Activated CD8-positive, alpha-beta memory T cell treated with anti-CD3 and anti-CD28 coated beads, Interleukin-2, amount 10 ng/mL, durations not matched to agents 7 days and 5 days (primary cell): ENCODE data around the gene SLC27A5. TPM values are rescaled to one million over a fixed set of nuclear protein-coding genes. Genes with fewer than 3 reads are reported as not detected.
"Not testable (repeated sequence)": the region's sequence is repeated elsewhere in the genome, so short reads cannot be mapped to it uniquely, and the experiment has no call there.

Source experiments
- ATAC-seq: fragments of 150-1000 bp; cut with Tn5 transposase; one replicate; pipeline ENCODE4 v1.10.0; 2021; ENCODE audit warnings: moderate library complexity
- CTCF ChIA-PET: fragments of 350-600 bp; sonication (Branson Sonifier 250); formaldehyde crosslinking; loops from one replicate; lab custom pipeline; 2021; ENCODE audit warnings: antibody characterized with exemption; lab: Charles Lee
- DNase-seq: peaks from one replicate; pipeline ENCODE4 v3.0.0-alpha.2; 2020
- H3K27ac Mint-ChIP-seq: one replicate; pipeline ENCODE4 v1.8.0; 2021; ENCODE audit warnings: mild to moderate bottlenecking, mixed read lengths
- H3K27me3 Mint-ChIP-seq: one replicate; pipeline ENCODE4 v1.8.0; 2021; ENCODE audit warnings: mixed read lengths
- H3K36me3 Mint-ChIP-seq: one replicate; pipeline ENCODE4 v1.8.0; 2021; ENCODE audit warnings: mild to moderate bottlenecking, mixed read lengths
- H3K4me1 Mint-ChIP-seq: one replicate; pipeline ENCODE4 v1.8.0; 2021; ENCODE audit warnings: mixed read lengths
- H3K4me3 Mint-ChIP-seq: one replicate; pipeline ENCODE4 v1.8.0; 2021; ENCODE audit warnings: mild to moderate bottlenecking, moderate library complexity, mixed read lengths
- H3K9me3 Mint-ChIP-seq: one replicate; pipeline ENCODE4 v1.8.0; 2022; ENCODE audit warnings: low read depth, mixed read lengths
- microRNA-seq: library from miRNA; unstranded; fragments of <30 nt; microRNA quantifications from one replicate; pipeline ENCODE4 v1.2.0, GENCODE V29; 2022
- total RNA-seq, 2 experiments: library from RNA; stranded (reverse); gene quantifications; one replicate each; pipeline ENCODE4 v1.2.3, GENCODE V29; 2021

The SLC27A5 gene
- total RNA-seq, 2 experiments from 2014 or later: 22.9 to 23.6 TPM

- CTCF ChIA-PET: interaction anchor here (0.7 to 1.9 kb wide), 7 partner anchors 11 to 69 kb away, joined by 3 to 7 read pairs (median 4); partner anchors contain the start of genes ZBTB45, ZNF132, ZNF324 and ZNF584
Observed at GRCh38 chr19:58450856-58451357, 60.9 kb downstream of the SLC27A5 start.

GRCh38 chr19:58449980-58450379, 61.8 kb downstream of the SLC27A5 start:
- not testable (repeated sequence) for DNase-seq, H3K27me3 Mint-ChIP-seq, H3K9me3 Mint-ChIP-seq, H3K27ac Mint-ChIP-seq, ATAC-seq, H3K4me3 Mint-ChIP-seq
- Mint-ChIP-seq H3K36me3 (peaks cover 14% of the 10 kb centered on the region), H3K4me1 (peaks cover 20% of the 10 kb centered on the region)
- CTCF ChIA-PET: interaction anchor here (1.9 kb wide), 1 partner anchor 17 kb away, joined by 4 read pairs; the partner anchor contains the start of gene ZNF324

More at GRCh38 chr19:58450856-58451357, 60.9 kb downstream of the SLC27A5 start:
- Mint-ChIP-seq H3K4me1 (peaks cover 20% of the 10 kb centered on the region), H3K4me3 (peak overlapping the region; percentile 74), H3K36me3 (peaks cover 14% of the 10 kb centered on the region), H3K27me3 (peaks cover 5% of the 10 kb centered on the region), H3K27ac (no peak overlapping the region), H3K9me3 (peaks cover 9% of the 10 kb centered on the region)
- peak; percentile 26 for ATAC-seq
- no peak for DNase-seq

- H3K27ac Mint-ChIP-seq, H3K36me3 Mint-ChIP-seq, ATAC-seq, H3K27me3 Mint-ChIP-seq, H3K4me3 Mint-ChIP-seq, CTCF ChIA-PET, H3K9me3 Mint-ChIP-seq, DNase-seq: not testable (repeated sequence)
- peaks cover 20% of the 10 kb centered on the region for H3K4me1 Mint-ChIP-seq
Observed at GRCh38 chr19:58448860-58449259, 62.9 kb downstream of the SLC27A5 start.

Small RNA genes within 50 kb of the gene (microRNA-seq; reads per million reads assigned to microRNA genes)
- 3.4 reads per million for gene MIR6807

Other genes with a start within 250 kb of the SLC27A5 start
- 1 to 10 TPM; 4.8 to 5.0 TPM for gene ZNF8, start 233.0 kb downstream of the SLC27A5 start, total RNA-seq
- 10 to 100 TPM; 78.3 to 82.7 TPM for gene ERVK3-1, start 206.6 kb downstream of the SLC27A5 start, total RNA-seq
- gene ZSCAN22, start 185.0 kb downstream of the SLC27A5 start, total RNA-seq: 1 to 10 TPM; 4.4 to 6.3 TPM
- 10 to 100 TPM; 12.2 to 12.8 TPM for gene A1BG, start 158.5 kb downstream of the SLC27A5 start, total RNA-seq
- under 1 TPM; 0.87 to 0.91 TPM for gene ZNF497, start 149.2 kb downstream of the SLC27A5 start, total RNA-seq
- 1 to 10 TPM in 1 of 2 experiments, under 1 TPM in 1; 0.98 to 1.2 TPM for gene ZNF837, start 131.0 kb downstream of the SLC27A5 start, total RNA-seq
- 1,000 to 10,000 TPM in 1 of 2 experiments, 100 to 1,000 TPM in 1; 914 to 1,022 TPM for gene RPS5, start 124.7 kb downstream of the SLC27A5 start, total RNA-seq
- gene RNF225, start 116.3 kb downstream of the SLC27A5 start, total RNA-seq: under 1 TPM; 0.61 to 0.70 TPM
- 10 to 100 TPM in 1 of 2 experiments, 1 to 10 TPM in 1; 7.8 to 11.2 TPM for gene ZNF584, start 103.3 kb downstream of the SLC27A5 start, total RNA-seq
- gene ZNF132, start 71.8 kb downstream of the SLC27A5 start, total RNA-seq: 1 to 10 TPM; 5.4 to 5.8 TPM
- 10 to 100 TPM; 13.1 to 14.4 TPM for gene ZNF324B, start 60.4 kb downstream of the SLC27A5 start, total RNA-seq
- 10 to 100 TPM; 12.8 to 13.9 TPM for gene ZNF324, start 44.9 kb downstream of the SLC27A5 start, total RNA-seq
- gene ZNF446, start 35.6 kb downstream of the SLC27A5 start, total RNA-seq: 1 to 10 TPM; 5.9 to 7.4 TPM
- gene ZBTB45, start 7.8 kb upstream of the SLC27A5 start, total RNA-seq: 10 to 100 TPM; 15.1 to 16.9 TPM
- 100 to 1,000 TPM; 488 to 571 TPM for gene TRIM28, start 32.1 kb upstream of the SLC27A5 start, total RNA-seq
- gene CHMP2A, start 43.1 kb upstream of the SLC27A5 start, total RNA-seq: 100 to 1,000 TPM in 1 of 2 experiments, 10 to 100 TPM in 1; 96.4 to 108 TPM
- 100 to 1,000 TPM in 1 of 2 experiments, 10 to 100 TPM in 1; 87.6 to 109 TPM for gene UBE2M, start 46.6 kb upstream of the SLC27A5 start, total RNA-seq
- gene MZF1, start 61.3 kb upstream of the SLC27A5 start, total RNA-seq: 10 to 100 TPM; 18.1 to 19.5 TPM